WTC11 (cell line): ENCODE results near the gene AQP1. TPM values are rescaled to one million over a fixed set of nuclear protein-coding genes. Genes with fewer than 3 reads are reported as not detected.

Experiments
- ATAC-seq: fragments of 200-7000 bp; cut with Tn5 transposase; 2 replicates; pipeline ENCODE4 v1.10.0; 2021; ENCODE audit warnings: mild to moderate bottlenecking, moderate library complexity
- CTCF ChIA-PET: fragments of 300-600 bp; sonication (Branson Sonifier 250); formaldehyde crosslinking; loops from one replicate; lab custom pipeline; 2021; ENCODE audit warnings: antibody characterized with exemption; lab: Charles Lee
- POLR2A ChIA-PET: fragments of 350-600 bp; sonication (Branson Sonifier 250); formaldehyde crosslinking; loops from one replicate; lab custom pipeline; 2021; ENCODE audit warnings: antibody characterized with exemption; lab: Charles Lee
- DNase-seq: peaks from one replicate; pipeline ENCODE4 v3.0.0; 2021; ENCODE audit warnings: low spot score
- H3K27ac Mint-ChIP-seq: 2 replicates; pipeline ENCODE4 v1.8.0; 2021; ENCODE audit warnings: mixed read lengths
- H3K27me3 Mint-ChIP-seq: 2 replicates; pipeline ENCODE4 v1.8.0; 2021; ENCODE audit warnings: low read depth, mild to moderate bottlenecking, moderate library complexity, mixed read lengths
- H3K36me3 Mint-ChIP-seq: 2 replicates; pipeline ENCODE4 v1.8.0; 2021; ENCODE audit warnings: mixed read lengths
- H3K4me1 Mint-ChIP-seq: 2 replicates; pipeline ENCODE4 v1.8.0; 2022; ENCODE audit warnings: mixed read lengths
- H3K4me3 Mint-ChIP-seq: 2 replicates; pipeline ENCODE4 v1.8.0; 2021; ENCODE audit warnings: mild to moderate bottlenecking, moderate library complexity, mixed read lengths
- H3K9me3 Mint-ChIP-seq: 2 replicates; pipeline ENCODE4 v1.8.0; 2021; ENCODE audit warnings: mixed read lengths
- AR ChIP-seq: fragments of 250-450 bp; sonication (Bioruptor Pico); IDR thresholded peaks from 2 replicates; pipeline ENCODE4 v1.9.0; 2021; ENCODE audit warnings: mild to moderate bottlenecking
- CREB1 ChIP-seq: sonication (generic); formaldehyde crosslinking; IDR thresholded peaks from 2 replicates; pipeline ENCODE4 v1.8.0; 2023; ENCODE audit warnings: mild to moderate bottlenecking, missing genetic modification reagents
- FOXJ3 ChIP-seq: sonication (generic); formaldehyde crosslinking; IDR thresholded peaks from 2 replicates; pipeline ENCODE4 v1.9.0; 2021; ENCODE audit warnings: missing genetic modification reagents, mild to moderate bottlenecking, borderline replicate concordance
- FOXK1 ChIP-seq: sonication (generic); formaldehyde crosslinking; IDR thresholded peaks from 2 replicates; pipeline ENCODE4 v1.8.0; 2022; ENCODE audit warnings: mild to moderate bottlenecking, moderate library complexity, missing genetic modification reagents
- HMGA2 ChIP-seq: fragments of 250-450 bp; sonication (Bioruptor Pico); IDR thresholded peaks from 2 replicates; pipeline ENCODE4 v1.4.0; 2021; ENCODE audit warnings: mild to moderate bottlenecking, moderate library complexity
- JAZF1 ChIP-seq: fragments of 250-450 bp; sonication (Bioruptor Pico); IDR thresholded peaks from 2 replicates; pipeline ENCODE4 v1.9.0; 2021; ENCODE audit warnings: moderate library complexity, mild to moderate bottlenecking, inconsistent platforms
- MLX ChIP-seq: sonication (generic); formaldehyde crosslinking; IDR thresholded peaks from 2 replicates; pipeline ENCODE4 v1.8.1; 2023; ENCODE audit warnings: mild to moderate bottlenecking, missing genetic modification reagents, moderate library complexity
- MXD4 ChIP-seq: fragments of 250-450 bp; sonication (Bioruptor Pico); IDR thresholded peaks from 2 replicates; pipeline ENCODE4 v1.8.0; 2021; ENCODE audit warnings: mild to moderate bottlenecking, moderate library complexity, borderline replicate concordance
- NR1H2 ChIP-seq: sonication (generic); formaldehyde crosslinking; IDR thresholded peaks from 2 replicates; pipeline ENCODE4 v1.9.0; 2021; ENCODE audit warnings: mild to moderate bottlenecking, moderate library complexity, missing genetic modification reagents
- OVOL2 ChIP-seq: fragments of 250-450 bp; sonication (Bioruptor Pico); IDR thresholded peaks from 2 replicates; pipeline ENCODE4 v1.9.0; 2021; ENCODE audit warnings: mild to moderate bottlenecking, borderline replicate concordance
- RORB ChIP-seq: fragments of 250-450 bp; sonication (Bioruptor Pico); IDR thresholded peaks from 2 replicates; pipeline ENCODE4 v1.9.0; 2021; ENCODE audit warnings: mild to moderate bottlenecking
- SMAD4 ChIP-seq: sonication (generic); formaldehyde crosslinking; IDR thresholded peaks from 2 replicates; pipeline ENCODE4 v1.8.0; 2022; ENCODE audit warnings: mild to moderate bottlenecking, missing genetic modification reagents
- USF2 ChIP-seq: sonication (generic); formaldehyde crosslinking; IDR thresholded peaks from 2 replicates; pipeline ENCODE4 v1.8.1; 2023; ENCODE audit warnings: mild to moderate bottlenecking, missing genetic modification reagents, moderate library complexity
- ZBTB43 ChIP-seq: sonication (generic); formaldehyde crosslinking; IDR thresholded peaks from 2 replicates; pipeline ENCODE4 v1.8.1; 2023; ENCODE audit warnings: mild to moderate bottlenecking, missing genetic modification reagents
- ZNF121 ChIP-seq: sonication (generic); formaldehyde crosslinking; IDR thresholded peaks from 2 replicates; pipeline ENCODE4 v1.8.0; 2023; ENCODE audit warnings: missing genetic modification reagents
- ZNF219 ChIP-seq: sonication (generic); formaldehyde crosslinking; IDR thresholded peaks from 2 replicates; pipeline ENCODE4 v1.8.0; 2023; ENCODE audit warnings: missing genetic modification reagents, mild to moderate bottlenecking, borderline replicate concordance
- ZNF281 ChIP-seq: sonication (generic); formaldehyde crosslinking; IDR thresholded peaks from 2 replicates; pipeline ENCODE4 v1.8.0; 2023; ENCODE audit warnings: mild to moderate bottlenecking, missing genetic modification reagents
- ZNF532 ChIP-seq: fragments of 250-450 bp; sonication (Bioruptor Pico); IDR thresholded peaks from 2 replicates; pipeline ENCODE4 v1.9.0; 2021; ENCODE audit warnings: mild to moderate bottlenecking, borderline replicate concordance
- total RNA-seq: library from RNA; stranded (reverse); gene quantifications from 3 replicates; pipeline ENCODE4 v1.2.3, GENCODE V29; 2021

The AQP1 gene
- total RNA-seq, 1 experiment from 2014 or later = 0.81 TPM

- no peak for ATAC-seq
- 0 out of 2 replicates have a peak, but pooled peaks cover 4% of the 10 kb centered on the region for H3K4me1 Mint-ChIP-seq
- no peaks in the 10 kb centered on the region for H3K36me3 Mint-ChIP-seq
- ChIA-PET POLR2A (interaction anchor here (0.6 to 1.8 kb wide), 2 partner anchors 37 to 80 kb away, joined by 5 to 6 read pairs; no protein-coding TSS in a partner anchor), CTCF (interaction anchor here (0.6 to 3.1 kb wide), 4 partner anchors 28 to 123 kb away, joined by 3 to 39 read pairs (median 4); no protein-coding TSS in a partner anchor)
- no peak for DNase-seq
- H3K27me3 Mint-ChIP-seq = peaks cover 9% of the 10 kb centered on the region
- H3K4me3 Mint-ChIP-seq = no peak overlapping the region
- H3K9me3 Mint-ChIP-seq = no peaks in the 10 kb centered on the region
- H3K27ac Mint-ChIP-seq = no peak overlapping the region
- TF ChIP-seq HMGA2 (no peak), JAZF1 (no peak), CREB1 (CRISPR knock-in tag) (no peak), MLX (CRISPR knock-in tag) (no peak), OVOL2 (no peak), USF2 (no peak), ZNF281 (CRISPR knock-in tag) (no peak)
Observed at GRCh38 chr7:30936650-30937245, 25.1 kb downstream of the AQP1 start.

- H3K27me3 Mint-ChIP-seq = peaks cover 4% of the 10 kb centered on the region
- CTCF ChIA-PET = interaction anchor here (1.4 to 3.1 kb wide), 2 partner anchors 29 to 46 kb away, joined by 4 to 39 read pairs; no protein-coding TSS in a partner anchor
- no peak overlapping the region for H3K4me3 Mint-ChIP-seq
- no peak for DNase-seq
- 0 out of 2 replicates have a peak, but pooled peaks cover 4% of the 10 kb centered on the region for H3K4me1 Mint-ChIP-seq
- H3K27ac Mint-ChIP-seq = no peak overlapping the region
- H3K36me3 Mint-ChIP-seq = no peaks in the 10 kb centered on the region
- TF ChIP-seq AR (CRISPR knock-in tag) (no peak), RORB (CRISPR knock-in tag) (no peak), SMAD4 (CRISPR knock-in tag) (no peak), FOXJ3 (CRISPR knock-in tag) (no peak), NR1H2 (no peak), ZNF121 (CRISPR knock-in tag) (no peak), ZNF532 (CRISPR knock-in tag) (no peak), ZBTB43 (CRISPR knock-in tag) (no peak), ZNF219 (CRISPR knock-in tag) (no peak), MXD4 (CRISPR knock-in tag) (no peak), FOXK1 (CRISPR knock-in tag) (no peak)
- TF ChIP-seq, all 79 proteins: peak for 0
- POLR2A ChIA-PET = interaction anchor here (1.8 kb wide), 1 partner anchor 37 kb away, joined by 5 read pairs; no protein-coding TSS in a partner anchor
- H3K9me3 Mint-ChIP-seq = no peaks in the 10 kb centered on the region
- no peak for ATAC-seq
Observed at GRCh38 chr7:30937416-30937815, 25.8 kb downstream of the AQP1 start.
